ENCODE data around the gene C11orf65.

DNA sequence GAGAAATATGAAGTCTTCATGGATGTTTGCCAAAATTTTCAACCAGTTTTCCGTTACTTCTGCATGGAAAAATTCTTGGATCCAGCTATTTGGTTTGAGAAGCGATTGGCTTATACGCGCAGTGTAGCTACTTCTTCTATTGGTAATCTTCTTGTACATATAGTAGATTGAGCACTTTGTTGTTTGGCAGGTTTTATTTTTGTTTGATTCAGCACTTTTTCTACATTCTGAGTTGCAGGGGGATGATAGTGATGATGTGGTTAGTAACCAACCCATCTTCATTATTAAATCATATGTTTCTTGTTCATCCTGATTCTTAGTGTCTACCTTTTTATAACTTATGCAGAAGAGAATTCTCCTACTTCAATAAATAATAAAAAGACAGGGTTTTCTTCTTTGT lies 121.6 kb downstream of the C11orf65 start:
- TF ChIP-seq, protein P1, sequence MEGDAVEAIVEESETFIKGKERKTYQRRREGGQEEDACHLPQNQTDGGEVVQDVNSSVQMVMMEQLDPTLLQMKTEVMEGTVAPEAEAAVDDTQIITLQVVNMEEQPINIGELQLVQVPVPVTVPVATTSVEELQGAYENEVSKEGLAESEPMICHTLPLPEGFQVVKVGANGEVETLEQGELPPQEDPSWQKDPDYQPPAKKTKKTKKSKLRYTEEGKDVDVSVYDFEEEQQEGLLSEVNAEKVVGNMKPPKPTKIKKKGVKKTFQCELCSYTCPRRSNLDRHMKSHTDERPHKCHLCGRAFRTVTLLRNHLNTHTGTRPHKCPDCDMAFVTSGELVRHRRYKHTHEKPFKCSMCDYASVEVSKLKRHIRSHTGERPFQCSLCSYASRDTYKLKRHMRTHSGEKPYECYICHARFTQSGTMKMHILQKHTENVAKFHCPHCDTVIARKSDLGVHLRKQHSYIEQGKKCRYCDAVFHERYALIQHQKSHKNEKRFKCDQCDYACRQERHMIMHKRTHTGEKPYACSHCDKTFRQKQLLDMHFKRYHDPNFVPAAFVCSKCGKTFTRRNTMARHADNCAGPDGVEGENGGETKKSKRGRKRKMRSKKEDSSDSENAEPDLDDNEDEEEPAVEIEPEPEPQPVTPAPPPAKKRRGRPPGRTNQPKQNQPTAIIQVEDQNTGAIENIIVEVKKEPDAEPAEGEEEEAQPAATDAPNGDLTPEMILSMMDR (IDR thresholded peaks at IDR 0.05), result no peak
- no peak for TF ChIP-seq EZH2 (IDR thresholded peaks at IDR 0.05; ENCODE audit: borderline replicate concordance, insufficient read depth, low read depth, low read length, poor library complexity, severe bottlenecking)
